Motor neuron (in vitro differentiated cells): ENCODE results near the gene FAM13A. TPM values are rescaled to one million over a fixed set of nuclear protein-coding genes. Genes with fewer than 3 reads are reported as not detected.

ENCODE experiments used
- total RNA-seq, 8 experiments: library from RNA; unstranded; fragments of 300-600 nt; gene quantifications; 2 replicates each; pipeline versions ENCODE4 v1.2.3 to v1.2.4, GENCODE V29; 2022

The FAM13A gene
- total RNA-seq, 8 experiments from 2014 or later, result 8.0 to 52.2 (median 16.1) TPM

Other genes starting within 250 kb of the FAM13A start
- gene TIGD2, start 54.3 kb upstream of the FAM13A start, total RNA-seq, result 10 to 100 TPM in 6 of 8 experiments, 1 to 10 TPM in 2; 7.4 to 14.2 (median 10.8) TPM